HEK293 (cell line): ENCODE measurements around the gene AP3B2.

Experiments
- CTCF ChIA-PET: fragments of 350-600 bp; formaldehyde crosslinking; extraction: SDS; loops from one replicate; lab custom pipeline; 2021; ENCODE audit warnings: antibody characterized with exemption; lab: Yijun Ruan, JAX
- POLR2A ChIA-PET: fragments of 300-600 bp; formaldehyde crosslinking; extraction: SDS; loops from one replicate; lab custom pipeline; 2020; ENCODE audit warnings: antibody characterized with exemption, inconsistent platforms; lab: Yijun Ruan, JAX
- H3K27ac ChIP-seq: fragments of 200-500 bp; sonication (Bioruptor generic); 2 replicates; pipeline ENCODE4 v1.5.1; 2014; ENCODE audit warnings: low read depth, low read length, control low read depth, inconsistent platforms; ENCODE audit errors: extremely low read depth
- H3K36me3 ChIP-seq, 2 experiments: fragments of 200-500 bp in 1 of 2; sonication (Bioruptor generic) in 1 of 2; 1 replicate in 1 of 2; 2 replicates in 1 of 2; pipeline ENCODE4 v1.5.1; 2014 to 2017; ENCODE audit warnings: inconsistent platforms in 2 of 2, low read length in 2 of 2; ENCODE audit not compliant: control insufficient read depth in 2 of 2, insufficient read depth in 1 of 2
- H3K4me1 ChIP-seq: fragments of 200-500 bp; sonication (Bioruptor generic); 2 replicates; pipeline ENCODE4 v1.5.1; 2014; ENCODE audit warnings: mild to moderate bottlenecking, low read length, inconsistent platforms; ENCODE audit not compliant: control insufficient read depth, insufficient read depth
- H3K4me3 ChIP-seq: 2 replicates; pipeline ENCODE4 v1.5.1; 2011; ENCODE audit warnings: low read depth, mild to moderate bottlenecking, control low read depth, low read length, moderate library complexity
- H3K9me3 ChIP-seq: fragments of 200-500 bp; sonication (Bioruptor generic); 2 replicates; pipeline ENCODE4 v1.5.1; 2014; ENCODE audit warnings: low read depth, low read length, inconsistent platforms; ENCODE audit not compliant: control insufficient read depth, insufficient read depth
- BCL6B ChIP-seq: fragments of 450-650 bp; formaldehyde crosslinking; IDR thresholded peaks from 2 replicates; pipeline ENCODE4 v1.5.1; 2017; ENCODE audit warnings: missing biosample characterization, missing genetic modification characterization
- ELK4 ChIP-seq: IDR thresholded peaks from 2 replicates; pipeline ENCODE4 v1.6.1; 2011; ENCODE audit warnings: mild to moderate bottlenecking, low read depth, low read length, borderline replicate concordance
- GLIS1 ChIP-seq: fragments of 450-650 bp; formaldehyde crosslinking; IDR thresholded peaks from 2 replicates; pipeline ENCODE4 v1.5.1; 2016; ENCODE audit warnings: missing biosample characterization, missing genetic modification characterization
- KLF8 ChIP-seq: fragments of 450-650 bp; formaldehyde crosslinking; IDR thresholded peaks from 2 replicates; pipeline ENCODE4 v1.5.1; 2016; ENCODE audit warnings: missing biosample characterization, missing genetic modification characterization
- PRDM1 ChIP-seq: fragments of 450-650 bp; formaldehyde crosslinking; IDR thresholded peaks from 2 replicates; pipeline ENCODE4; 2016; ENCODE audit warnings: missing biosample characterization, missing genetic modification characterization
- PRDM10 ChIP-seq: fragments of 450-650 bp; formaldehyde crosslinking; IDR thresholded peaks from 2 replicates; pipeline ENCODE4 v1.5.1; 2016; ENCODE audit warnings: missing biosample characterization, missing genetic modification characterization
- SCRT1 ChIP-seq: fragments of 450-650 bp; formaldehyde crosslinking; IDR thresholded peaks from 2 replicates; pipeline ENCODE4 v1.5.1; 2016; ENCODE audit warnings: missing biosample characterization, missing genetic modification characterization, borderline replicate concordance
- ZNF157 ChIP-seq: fragments of 450-650 bp; formaldehyde crosslinking; IDR thresholded peaks from 2 replicates; pipeline ENCODE4 v1.5.1; 2016; ENCODE audit warnings: missing biosample characterization, missing genetic modification characterization
- ZNF16 ChIP-seq: fragments of 450-650 bp; formaldehyde crosslinking; IDR thresholded peaks from 2 replicates; pipeline ENCODE4 v1.5.1; 2016; ENCODE audit warnings: low read depth, missing biosample characterization, missing genetic modification characterization
- ZNF223 ChIP-seq: fragments of 450-650 bp; formaldehyde crosslinking; IDR thresholded peaks from 2 replicates; pipeline ENCODE4 v1.5.1; 2016; ENCODE audit warnings: missing biosample characterization, missing genetic modification characterization
- ZNF266 ChIP-seq: fragments of 450-650 bp; formaldehyde crosslinking; IDR thresholded peaks from 2 replicates; pipeline ENCODE4 v1.5.1; 2016; ENCODE audit warnings: missing biosample characterization, missing genetic modification characterization, low read depth
- ZNF335 ChIP-seq: fragments of 450-650 bp; formaldehyde crosslinking; conservative IDR thresholded peaks from 2 replicates; pipeline ENCODE4 v1.5.1; 2016; ENCODE audit warnings: missing biosample characterization, missing genetic modification characterization
- ZNF366 ChIP-seq: fragments of 450-650 bp; formaldehyde crosslinking; conservative IDR thresholded peaks from 2 replicates; pipeline ENCODE4 v1.5.1; 2016; ENCODE audit warnings: missing biosample characterization, missing genetic modification characterization
- ZNF488 ChIP-seq: fragments of 450-650 bp; formaldehyde crosslinking; IDR thresholded peaks from 2 replicates; pipeline ENCODE4 v1.5.1; 2016; ENCODE audit warnings: missing biosample characterization, missing genetic modification characterization
- ZNF501 ChIP-seq: fragments of 450-650 bp; formaldehyde crosslinking; IDR thresholded peaks from 2 replicates; pipeline ENCODE4 v1.5.1; 2016; ENCODE audit warnings: missing biosample characterization, missing genetic modification characterization
- ZNF510 ChIP-seq: fragments of 450-650 bp; formaldehyde crosslinking; IDR thresholded peaks from 2 replicates; pipeline ENCODE4 v1.5.1; 2018; ENCODE audit warnings: mild to moderate bottlenecking, missing genetic modification characterization, missing biosample characterization; ENCODE audit not compliant: insufficient replicate concordance
- ZNF571 ChIP-seq: fragments of 450-650 bp; formaldehyde crosslinking; IDR thresholded peaks from 2 replicates; pipeline ENCODE4 v1.5.0; 2017; ENCODE audit warnings: missing biosample characterization, missing genetic modification characterization

The AP3B2 gene

GRCh38 chr15:82731527-82731926 is 21.9 kb upstream of the AP3B2 start (continued):
- TF ChIP-seq KLF8 (tag by site-specific recombination): no peak
- no peak for TF ChIP-seq ZNF335
- TF ChIP-seq ZNF157 (tag by site-specific recombination): no peak
- TF ChIP-seq PRDM10: no peak
- no peak for TF ChIP-seq ZNF16 (tag by site-specific recombination)
- no peak for TF ChIP-seq ZNF223
- no peak for TF ChIP-seq BCL6B (tag by site-specific recombination)

GRCh38 chr15:82730022-82730530 is 20.4 kb upstream of the AP3B2 start:
- no peak overlapping the region for H3K4me3 ChIP-seq
- no peaks in the 10 kb centered on the region for H3K9me3 ChIP-seq
- no peaks in the 10 kb centered on the region for H3K4me1 ChIP-seq
- H3K36me3 ChIP-seq: no peaks in the 10 kb centered on the region
- no peak for TF ChIP-seq ELK4
- CTCF ChIA-PET: no interaction called here
- no peak overlapping the region for H3K27ac ChIP-seq
- POLR2A ChIA-PET: interaction anchor here (1.7 kb wide), 1 partner anchor 20 kb away, joined by 6 read pairs; no protein-coding TSS in a partner anchor

GRCh38 chr15:82726816-82727215 is 17.1 kb upstream of the AP3B2 start:
- POLR2A ChIA-PET: no interaction called here
- CTCF ChIA-PET: no interaction called here
- H3K4me1 ChIP-seq: no peaks in the 10 kb centered on the region
- no peak overlapping the region for H3K4me3 ChIP-seq
- TF ChIP-seq ZNF266 (no peak), ZNF488 (tag by site-specific recombination) (no peak), GLIS1 (tag by site-specific recombination) (no peak), PRDM1 (tag by site-specific recombination) (no peak), ZNF501 (no peak), ZNF510 (tag by site-specific recombination) (no peak), ZNF223 (no peak), SCRT1 (tag by site-specific recombination) (no peak), ZNF366 (no peak), ZNF571 (no peak)
- H3K27ac ChIP-seq: no peak overlapping the region
- H3K36me3 ChIP-seq: no peaks in the 10 kb centered on the region
- no peaks in the 10 kb centered on the region for H3K9me3 ChIP-seq
